H1 (cell line): ENCODE results near the gene SV2C. TPM values are rescaled to one million over a fixed set of nuclear protein-coding genes. Genes with fewer than 3 reads are reported as not detected.
A peak's percentile ranks its signal among the peaks of the same experiment; 100 is the strongest.

Experiments used
- CTCF ChIA-PET: fragments of 300-600 bp; sonication (Branson Sonifier 250); formaldehyde crosslinking; loops from one replicate; lab custom pipeline; 2021; ENCODE audit not compliant: partially characterized antibody; lab: Charles Lee
- POLR2A ChIA-PET: fragments of 300-600 bp; sonication (Branson Sonifier 250); formaldehyde crosslinking; loops from one replicate; lab custom pipeline; 2021; ENCODE audit warnings: inconsistent platforms; ENCODE audit not compliant: partially characterized antibody; lab: Charles Lee
- DNase-seq, 2 experiments: peaks; one replicate each; pipeline versions ENCODE4 v3.0.0 to v3.0.0-alpha.2; 2010 to 2022; ENCODE audit warnings: low spot score in 2 of 2, low read depth in 1 of 2, mixed read lengths in 1 of 2
- FAIRE-seq: peaks from 2 replicates; lab custom pipeline; 2011; peaks lifted over from hg19 to GRCh38; lab: Jason Lieb, UNC
- H2AFZ ChIP-seq: 2 replicates; pipeline ENCODE4 v1.8.1; 2012; ENCODE audit warnings: low read length, inconsistent platforms
- H2AK5ac ChIP-seq: 2 replicates; pipeline ENCODE4 v1.6.1; 2013; ENCODE audit warnings: low read depth, low read length
- H2BK120ac ChIP-seq: replicated peaks from 2 replicates; pipeline ENCODE3; 2013; ENCODE audit warnings: low read depth, low read length, inconsistent platforms
- H2BK12ac ChIP-seq: 2 replicates; pipeline ENCODE4 v1.6.1; 2013; ENCODE audit warnings: low read depth, low read length
- H2BK15ac ChIP-seq: 2 replicates; pipeline ENCODE4 v1.6.1; 2013; ENCODE audit warnings: low read length
- H2BK20ac ChIP-seq: 2 replicates; pipeline ENCODE4 v1.6.1; 2013; ENCODE audit warnings: low read length
- H2BK5ac ChIP-seq: 2 replicates; pipeline ENCODE4 v1.6.1; 2013; ENCODE audit warnings: low read depth, low read length
- H3K14ac ChIP-seq: 2 replicates; pipeline ENCODE4 v1.6.1; 2013; ENCODE audit warnings: inconsistent platforms; ENCODE audit not compliant: insufficient read length
- H3K18ac ChIP-seq: 2 replicates; pipeline ENCODE4 v1.6.1; 2013; ENCODE audit warnings: low read length; ENCODE audit errors: extremely low read depth
- H3K23ac ChIP-seq: 2 replicates; pipeline ENCODE4 v1.6.1; 2013; ENCODE audit warnings: inconsistent platforms; ENCODE audit not compliant: insufficient read length
- H3K23me2 ChIP-seq: 2 replicates; pipeline ENCODE4 v1.6.1; 2013; ENCODE audit warnings: low read depth, low read length
- H3K27ac ChIP-seq: 2 replicates; pipeline ENCODE4 v1.6.1; 2011; ENCODE audit warnings: low read depth, low read length, inconsistent platforms
- H3K27me3 ChIP-seq, 4 experiments: replicated peaks in 1 of 4; 1 replicate in 1 of 4; 2 replicates in 3 of 4; pipeline versions ENCODE4 v1.6.1 to v1.8.1; 2011 to 2013; ENCODE audit warnings: low read length in 3 of 4, mild to moderate bottlenecking in 3 of 4, inconsistent platforms in 2 of 4, mixed read lengths in 2 of 4, moderate library complexity in 1 of 4; ENCODE audit not compliant: control insufficient read depth in 3 of 4, insufficient read depth in 3 of 4; ENCODE audit errors: extremely low read depth in 1 of 4
- H3K36me3 ChIP-seq, 4 experiments: 2 replicates each; pipeline versions ENCODE4 v1.6.1 to v1.8.1; 2011 to 2013; ENCODE audit warnings: mild to moderate bottlenecking in 4 of 4, low read length in 3 of 4, moderate library complexity in 2 of 4, control low read depth in 1 of 4, inconsistent platforms in 1 of 4; ENCODE audit not compliant: insufficient read depth in 4 of 4, control insufficient read depth in 2 of 4
- H3K4ac ChIP-seq: replicated peaks from 2 replicates; pipeline ENCODE3; 2013; ENCODE audit warnings: low read length, low read depth, mixed read lengths, inconsistent platforms; ENCODE audit not compliant: insufficient read length
- H3K4me1 ChIP-seq, 4 experiments: replicated peaks in 1 of 4; 1 replicate in 1 of 4; 2 replicates in 3 of 4; pipeline versions ENCODE4 v1.6.1 to v1.8.1; 2011 to 2013; ENCODE audit warnings: low read length in 3 of 4, inconsistent platforms in 2 of 4, mixed read lengths in 1 of 4; ENCODE audit not compliant: insufficient read depth in 4 of 4, control insufficient read depth in 3 of 4
- H3K4me2 ChIP-seq, 2 experiments: 2 replicates each; pipeline versions ENCODE4 v1.6.1 to v1.8.1; 2011 to 2013; ENCODE audit warnings: low read depth in 2 of 2, low read length in 2 of 2, control low read depth in 1 of 2, inconsistent platforms in 1 of 2, mild to moderate bottlenecking in 1 of 2; ENCODE audit not compliant: insufficient read depth in 1 of 2
- H3K4me3 ChIP-seq, 4 experiments: fragments of 200-600, 300-600 bp in 1 of 4; sonication (generic), shearing (Covaris generic), sonication (Bioruptor Twin) in 1 of 4; 2 replicates each; pipeline versions ENCODE4 v1.5.1 to v1.8.1; 2011 to 2016; ENCODE audit warnings: low read length in 4 of 4, low read depth in 3 of 4, control low read depth in 2 of 4, inconsistent platforms in 2 of 4, mild to moderate bottlenecking in 2 of 4, mixed read lengths in 1 of 4, moderate library complexity in 1 of 4; ENCODE audit not compliant: insufficient read depth in 2 of 4; ENCODE audit errors: extremely low read depth in 1 of 4
- H3K56ac ChIP-seq: replicated peaks from 2 replicates; pipeline ENCODE3; 2013; ENCODE audit warnings: low read depth, mild to moderate bottlenecking, mixed read lengths, low read length, inconsistent platforms; ENCODE audit not compliant: insufficient read length
- H3K79me1 ChIP-seq: 2 replicates; pipeline ENCODE4 v1.6.1; 2013; ENCODE audit warnings: low read depth, low read length, control low read depth
- H3K79me2 ChIP-seq, 2 experiments: 2 replicates each; pipeline versions ENCODE4 v1.6.1 to v1.8.1; 2012 to 2013; ENCODE audit warnings: low read length in 2 of 2, mild to moderate bottlenecking in 2 of 2, inconsistent platforms in 1 of 2; ENCODE audit not compliant: insufficient read depth in 2 of 2, control insufficient read depth in 1 of 2
- H3K9ac ChIP-seq, 4 experiments: replicated peaks in 1 of 4; 1 replicate in 1 of 4; 2 replicates in 3 of 4; pipeline versions ENCODE4 v1.6.1 to v1.8.1; 2011 to 2013; ENCODE audit warnings: low read depth in 3 of 4, low read length in 3 of 4, control low read depth in 2 of 4, mild to moderate bottlenecking in 2 of 4, moderate library complexity in 2 of 4, inconsistent platforms in 1 of 4; ENCODE audit errors: extremely low read depth in 1 of 4
- H3K9me3 ChIP-seq, 2 experiments: 2 replicates each; pipeline versions ENCODE4 v1.6.1 to v1.8.1; 2012 to 2013; ENCODE audit warnings: mild to moderate bottlenecking in 2 of 2, moderate library complexity in 2 of 2, control low read depth in 1 of 2, inconsistent platforms in 1 of 2, low read depth in 1 of 2, low read length in 1 of 2, mixed read lengths in 1 of 2; ENCODE audit not compliant: insufficient read depth in 2 of 2
- H4K20me1 ChIP-seq, 2 experiments: replicated peaks in 1 of 2; 2 replicates each; pipeline versions ENCODE3 to v1.8.1; 2011 to 2013; ENCODE audit warnings: inconsistent platforms in 2 of 2, low read length in 2 of 2, mild to moderate bottlenecking in 1 of 2; ENCODE audit not compliant: insufficient read depth in 2 of 2, control insufficient read depth in 1 of 2
- H4K5ac ChIP-seq: 2 replicates; pipeline ENCODE4 v1.6.1; 2013; ENCODE audit warnings: low read length, low read depth, mixed read lengths, inconsistent platforms; ENCODE audit not compliant: insufficient read length
- H4K8ac ChIP-seq: 2 replicates; pipeline ENCODE4 v1.8.0; 2013; ENCODE audit warnings: mild to moderate bottlenecking, moderate library complexity, low read length, inconsistent platforms; ENCODE audit not compliant: insufficient read depth; ENCODE audit errors: extremely low read depth
- H4K91ac ChIP-seq: replicated peaks from 2 replicates; pipeline ENCODE3; 2013; ENCODE audit warnings: low read length, mixed read lengths, inconsistent platforms; ENCODE audit not compliant: insufficient read length
- BCL11A ChIP-seq, 2 experiments: IDR thresholded peaks; one replicate each; pipeline ENCODE4 v1.6.1; 2011; ENCODE audit warnings: low read depth in 2 of 2, low read length in 2 of 2, mild to moderate bottlenecking in 2 of 2
- BRCA1 ChIP-seq: IDR thresholded peaks from 2 replicates; pipeline ENCODE4 v1.6.1; 2012; ENCODE audit warnings: low read depth, low read length, improper control_type of control experiment
- CREB1 ChIP-seq: IDR thresholded peaks from 2 replicates; pipeline ENCODE4 v1.6.1; 2012; ENCODE audit warnings: inconsistent platforms
- CTBP2 ChIP-seq: IDR thresholded peaks from 2 replicates; pipeline ENCODE4 v1.7.0; 2011; ENCODE audit warnings: borderline replicate concordance, mild to moderate bottlenecking, moderate library complexity, mixed read lengths, low read length; ENCODE audit not compliant: insufficient read depth, insufficient read length
- EP300 ChIP-seq, 2 experiments: IDR thresholded peaks; 1 replicate in 1 of 2; 2 replicates in 1 of 2; pipeline ENCODE4 v1.6.1; 2011 to 2012; ENCODE audit warnings: low read depth in 2 of 2, low read length in 2 of 2, mild to moderate bottlenecking in 2 of 2, borderline replicate concordance in 1 of 2, inconsistent platforms in 1 of 2, moderate library complexity in 1 of 2
- EZH2 ChIP-seq: fragments of 200-600 bp; sonication (generic); IDR thresholded peaks from 2 replicates; pipeline ENCODE4 v1.7.1; 2012; ENCODE audit warnings: low read depth, mild to moderate bottlenecking, moderate library complexity, low read length, inconsistent platforms; ENCODE audit not compliant: severe bottlenecking
- GTF2F1 ChIP-seq: IDR thresholded peaks from 2 replicates; pipeline ENCODE4 v1.6.1; 2012; ENCODE audit warnings: low read depth, low read length, improper control_type of control experiment, borderline replicate concordance
- SAP30 ChIP-seq: fragments of 300-600 bp; sonication (generic); IDR thresholded peaks from 2 replicates; pipeline ENCODE4 v1.7.1; 2012; ENCODE audit warnings: low read length, moderate library complexity, mild to moderate bottlenecking, inconsistent platforms; ENCODE audit not compliant: insufficient read depth, insufficient replicate concordance
- SP1 ChIP-seq: IDR thresholded peaks from 2 replicates; pipeline ENCODE4 v1.6.1; 2011; ENCODE audit warnings: low read depth, low read length
- SRF ChIP-seq: IDR thresholded peaks from 2 replicates; pipeline ENCODE4 v1.6.1; 2011; ENCODE audit warnings: mild to moderate bottlenecking, low read depth, low read length, moderate library complexity
- TAF7 ChIP-seq: optimal IDR thresholded peaks from 2 replicates; pipeline ENCODE3; 2011; ENCODE audit warnings: low read depth, mild to moderate bottlenecking, inconsistent platforms, low read length, moderate library complexity, borderline replicate concordance
- ZNF274 ChIP-seq: IDR thresholded peaks from 2 replicates; pipeline ENCODE4 v1.7.0; 2012; ENCODE audit warnings: low read length, borderline replicate concordance; ENCODE audit errors: extremely low read depth
- WGBS, 2 experiments: shearing (Covaris generic) in 1 of 2; methylation state at CpG; one replicate each; pipeline versions ENCODE4 v1.1.6 to v1.1.7; 2013 to 2015; ENCODE audit warnings: low lambda C conversion rate in 2 of 2, mixed read lengths in 2 of 2, inconsistent platforms in 1 of 2, low coverage in 1 of 2, missing lambda C conversion rate in 1 of 2; ENCODE audit not compliant: insufficient replicate concordance in 2 of 2, insufficient coverage in 1 of 2, insufficient read length in 1 of 2; ENCODE audit errors: extremely low coverage in 1 of 2, missing lambda C conversion rate in 1 of 2; 5-methylcytosine and 5-hydroxymethylcytosine counted together
- polyA plus RNA-seq, 7 experiments: library from polyadenylated mRNA; depleted of rRNA in 3 of 7; stranded (reverse) in 5 of 7; unstranded in 2 of 7; fragments of >200 nt in 5 of 7; fragments of 200-250 nt in 2 of 7; gene quantifications; 1 replicate in 5 of 7; 2 replicates in 1 of 7; 4 replicates in 1 of 7; pipeline versions ENCODE4 v1.2.1 to v1.2.3, GENCODE V29; 2011 to 2013; ENCODE audit warnings: missing spikeins in 2 of 7, mixed read lengths in 2 of 7
- total RNA-seq: library from RNA; stranded (reverse); fragmentation: NEBNext Ultra II Directional; extraction: Animal tissue kit (Norgen Biotek cat#: 25700); gene quantifications from 2 replicates; pipeline ENCODE4 v1.2.1, GENCODE V29; 2021

Gene SV2C
- total and polyA plus RNA-seq, 2 of the 8 experiments (the other 6 are each of a cell fraction or from before 2014, with no cell fraction given): 0.08 to 0.24 TPM

DNA sequence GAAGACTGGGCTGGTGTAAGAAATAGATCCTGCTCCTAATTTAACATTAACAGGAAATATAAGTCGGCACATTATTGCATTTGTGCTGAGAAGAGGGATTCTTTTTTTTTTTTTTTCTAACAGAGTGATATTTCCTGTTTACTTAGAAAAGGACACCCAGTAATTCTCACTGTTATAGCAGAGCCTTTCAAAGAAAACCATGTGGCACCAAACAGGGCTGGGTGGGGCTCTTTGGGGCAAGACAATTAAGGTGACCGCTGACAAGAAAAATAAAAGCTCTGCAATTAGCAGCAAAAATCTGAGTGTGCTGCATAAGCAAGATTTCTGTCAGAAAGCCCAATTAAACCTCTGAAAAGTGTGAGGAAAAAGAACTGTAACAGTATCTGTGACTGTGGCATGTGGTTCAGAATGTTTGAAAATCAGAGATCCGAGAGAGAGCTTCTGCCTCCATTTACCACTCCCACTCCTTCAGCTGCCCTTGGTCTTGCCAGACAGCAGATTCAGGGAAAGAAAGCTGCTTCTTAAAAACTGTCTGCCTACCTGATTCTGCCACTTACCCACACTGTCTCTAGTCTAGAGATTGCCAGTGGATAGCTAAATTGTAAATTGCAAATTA lies 242.8 kb downstream of the SV2C start:
- CTCF ChIA-PET: interaction anchor here (0.6 to 1.9 kb wide), 7 partner anchors 9 to 102 kb away, joined by 3 to 11 read pairs (median 4); partner anchors contain the start of gene IQGAP2
- Histone ChIP-seq H3K4me2 (peak overlapping the region; percentile 46 to 73), H3K4ac (no peak overlapping the region), H2AFZ (no peak overlapping the region), H2BK120ac (no peak overlapping the region), H3K23me2 (peaks cover 3% of the 10 kb centered on the region; the same call in 1 of the 2 replicates), H4K20me1 (no peaks in the 10 kb centered on the region), H2BK20ac (no peak overlapping the region), H2BK12ac (no peak overlapping the region), H3K27me3 (peaks cover 0 to 2% (median under 1%) of the 10 kb centered on the region in 4 experiments; a peak in 3 of 7 replicates), H3K79me2 (no peaks in the 10 kb centered on the region), H3K56ac (no peak overlapping the region), H4K8ac (no peak overlapping the region), H3K14ac (no peak overlapping the region), H3K18ac (no peak overlapping the region), H2BK5ac (0 out of 2 replicates have a peak overlapping the region, but pooled peaks have one; percentile 3), H4K5ac (no peak overlapping the region), H4K91ac (no peak overlapping the region), H3K36me3 (no peaks in the 10 kb centered on the region), H3K23ac (no peak overlapping the region), H3K9ac (no peak overlapping the region), H3K4me3 (peak overlapping the region in 1 of 4 experiments; percentile 54; a peak in 3 of 8 replicates), H3K4me1 (peaks cover 12 to 26% (median 14%) of the 10 kb centered on the region in 4 experiments; a peak in 6 of 7 replicates), H3K79me1 (no peaks in the 10 kb centered on the region), H3K27ac (no peak overlapping the region), H2AK5ac (no peak overlapping the region), H2BK15ac (0 out of 2 replicates have a peak overlapping the region, but pooled peaks have one; percentile 25), H3K9me3 (no peaks in the 10 kb centered on the region)
- FAIRE-seq: no peak
- 58% methylated on average over 3 of the region's 3 CpGs; no CpG with 5 or more reads in 1 of the 2 experiments for WGBS, 2 experiments
- POLR2A ChIA-PET: interaction anchor here (0.7 to 2.0 kb wide), 4 partner anchors 14 to 77 kb away, joined by 3 to 5 read pairs (median 3); partner anchors contain the start of gene IQGAP2
- DNase-seq: no peak
- TF ChIP-seq SAP30 (no peak), EZH2 (no peak), CTBP2 (no peak), TAF7 (no peak), EP300 (IDR thresholded peaks at IDR 0.05; ENCODE audit: borderline replicate concordance in 1 of 2, low read depth in 2 of 2, low read length in 2 of 2) (no peak), BRCA1 (no peak), SRF (no peak), CREB1 (no peak), BCL11A (IDR thresholded peaks at IDR 0.05; ENCODE audit: low read depth in 2 of 2, low read length in 2 of 2) (no peak), GTF2F1 (no peak), SP1 (no peak), ZNF274 (no peak)
